ENCODE data around the gene KIAA1191. TPM values are rescaled to one million over a fixed set of nuclear protein-coding genes. Genes with fewer than 3 reads are reported as not detected.

KIAA1191 gene
- total RNA-seq, 3 donors from 2014 or later = 82.2 to 102 (median 90.7) TPM

- Histone ChIP-seq H3K36me3 (no peaks in the 10 kb centered on the region), H3K4me1 (no peaks in the 10 kb centered on the region), H3K27ac (no peak overlapping the region), H3K27me3 (no peaks in the 10 kb centered on the region), H3K9me3 (no peaks in the 10 kb centered on the region), H3K4me3 (no peak overlapping the region)
- intact Hi-C loops (cut with DNase I; ENCODE audit: low total_unique reads) = no loop called here
- no peak for DNase-seq (ENCODE audit: low spot score in 2 of 2)
- TF ChIP-seq CTCF (IDR thresholded peaks at IDR 0.05) (no peak), POLR2AphosphoS5 (IDR thresholded peaks at IDR 0.05) (no peak), POLR2A (IDR thresholded peaks at IDR 0.05) (no peak)
Observed at GRCh38 chr5:176369934-176370711, 8.6 kb upstream of the KIAA1191 start.

- intact Hi-C loops (cut with DNase I; ENCODE audit: low total_unique reads) = no loop called here
- Histone ChIP-seq H3K36me3 (no peaks in the 10 kb centered on the region), H3K4me3 (no peak overlapping the region), H3K27ac (no peak overlapping the region), H3K9me3 (no peaks in the 10 kb centered on the region), H3K4me1 (no peaks in the 10 kb centered on the region), H3K27me3 (no peaks in the 10 kb centered on the region)
- no peak for DNase-seq (ENCODE audit: low spot score in 2 of 2)
- no peak for TF ChIP-seq CTCF (IDR thresholded peaks at IDR 0.05)
- no peak for TF ChIP-seq POLR2A (IDR thresholded peaks at IDR 0.05)
- no peak for TF ChIP-seq POLR2AphosphoS5 (IDR thresholded peaks at IDR 0.05)
Observed at GRCh38 chr5:176368726-176369125, 7.2 kb upstream of the KIAA1191 start.

- TF ChIP-seq CTCF (IDR thresholded peaks at IDR 0.05) (no peak), POLR2AphosphoS5 (IDR thresholded peaks at IDR 0.05) (no peak), POLR2A (IDR thresholded peaks at IDR 0.05) (no peak)
- Histone ChIP-seq H3K9me3 (no peaks in the 10 kb centered on the region), H3K27me3 (no peaks in the 10 kb centered on the region), H3K4me1 (no peaks in the 10 kb centered on the region), H3K4me3 (peak overlapping the region; percentile 63 to 99 (median 83)), H3K36me3 (no peaks in the 10 kb centered on the region), H3K27ac (peak overlapping the region in 1 of 2 donors; percentile 81)
- intact Hi-C loops (cut with DNase I; ENCODE audit: low total_unique reads) = no loop called here
- DNase-seq (ENCODE audit: low spot score in 2 of 2) = no peak
Observed at GRCh38 chr5:176366232-176366894, 4.8 kb upstream of the KIAA1191 start.

DNA sequence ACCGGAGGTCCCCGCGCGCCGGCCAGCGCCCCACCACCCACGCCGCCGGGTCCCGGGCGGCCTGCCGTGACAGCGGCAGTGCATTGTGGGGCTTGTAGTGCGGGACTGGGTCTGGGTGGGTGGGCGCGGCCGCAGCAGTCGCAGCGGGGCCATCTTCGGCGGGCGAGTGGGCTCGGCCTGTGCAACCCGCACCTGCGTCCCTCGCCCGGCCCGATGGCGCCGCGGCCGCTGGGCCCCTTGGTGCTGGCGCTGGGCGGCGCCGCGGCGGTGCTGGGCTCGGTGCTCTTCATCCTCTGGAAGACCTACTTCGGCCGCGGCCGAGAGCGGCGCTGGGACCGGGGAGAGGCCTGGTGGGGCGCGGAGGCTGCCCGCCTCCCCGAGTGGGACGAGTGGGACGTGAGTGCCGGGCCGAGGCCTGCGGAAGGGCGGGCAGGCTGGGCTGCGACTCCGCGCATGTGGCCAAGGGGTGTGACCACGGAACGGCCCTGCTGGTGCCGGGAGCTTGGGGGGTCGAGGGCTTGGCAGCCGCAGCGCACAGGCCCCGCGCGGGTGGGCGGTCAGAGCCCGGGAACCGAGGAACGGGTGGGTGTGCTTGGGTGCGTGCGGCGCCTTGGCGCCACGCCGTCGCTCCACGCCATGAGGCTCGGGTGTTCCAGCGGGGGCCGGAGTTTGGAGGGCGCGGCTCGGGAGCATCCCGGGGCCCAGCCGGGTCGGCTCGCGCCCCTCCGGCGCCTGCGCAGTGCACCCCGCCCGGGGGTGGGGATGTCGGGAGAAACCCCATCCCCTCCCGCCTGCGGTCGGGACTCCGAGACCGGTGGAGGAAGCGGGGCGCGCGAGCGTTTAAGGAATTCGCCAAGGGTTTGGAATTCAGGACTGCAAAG lies 4.0 kb upstream of the KIAA1191 start, which contains the start of gene ARL10:
Gene ARL10, plus strand, starts transcription at position 137 of the 881 bp plus-strand sequence. Its CDS starts 77 bp downstream, at position 214.
- Histone ChIP-seq H3K9me3 (no peaks in the 10 kb centered on the region), H3K4me1 (no peaks in the 10 kb centered on the region), H3K4me3 (peak within 1 kb of the TSS; percentile 63 to 99 (median 83)), H3K36me3 (no peaks in the 10 kb centered on the region), H3K27ac (peak within 1 kb of the TSS; percentile 36 to 81), H3K27me3 (no peaks in the 10 kb centered on the region)
- no peak for DNase-seq (ENCODE audit: low spot score in 2 of 2)
- intact Hi-C loops (cut with DNase I; ENCODE audit: low total_unique reads) = no loop called here
- TF ChIP-seq POLR2A (IDR thresholded peaks at IDR 0.05) = no peak
- TF ChIP-seq POLR2AphosphoS5 (IDR thresholded peaks at IDR 0.05) = no peak
- TF ChIP-seq CTCF (IDR thresholded peaks at IDR 0.05) = no peak

All from breast epithelium (tissue), 4 donors.